Upper lobe of left lung (tissue), 6 donors: Measurements from ENCODE around the gene DGKG. TPM values are rescaled to one million over a fixed set of nuclear protein-coding genes. Genes with fewer than 3 reads are reported as not detected.

Experiments
- ATAC-seq, 2 donors: fragments of 200-7000 bp; cut with Tn5 transposase; one replicate each; pipeline ENCODE4 v1.9.1; 2022; ENCODE audit warnings: mild to moderate bottlenecking in 2 of 2, moderate library complexity in 2 of 2; ENCODE audit not compliant: low FRiP score in 2 of 2
- DNase-seq, 2 donors: peaks; one replicate each; pipeline ENCODE4 v3.0.0-alpha.2; 2019 to 2020
- H3K27ac ChIP-seq, 4 donors: fragments of 200-600 bp; sonication (generic); one replicate each; pipeline ENCODE4 v1.5.1; 2016 to 2019
- H3K27me3 ChIP-seq, 4 donors: fragments of 200-600 bp; sonication (generic); one replicate each; pipeline ENCODE4 v1.5.1; 2017 to 2019
- H3K36me3 ChIP-seq, 4 donors: fragments of 200-600 bp; sonication (generic); one replicate each; pipeline ENCODE4 v1.5.1; 2016 to 2019
- H3K4me1 ChIP-seq, 4 donors: fragments of 200-600 bp; sonication (generic); one replicate each; pipeline ENCODE4 v1.5.1; 2018 to 2019
- H3K4me3 ChIP-seq, 4 donors: fragments of 200-600 bp; sonication (generic); one replicate each; pipeline ENCODE4 v1.5.1; 2017 to 2019; ENCODE audit warnings: mild to moderate bottlenecking in 2 of 4, moderate library complexity in 1 of 4
- H3K9me3 ChIP-seq, 4 donors: fragments of 200-600 bp; sonication (generic); one replicate each; pipeline ENCODE4 v1.5.1; 2018 to 2019
- CTCF ChIP-seq, 6 experiments: fragments of 450-650 bp in 4 of 6; fragments of 200-600 bp in 2 of 6; sonication (generic) in 2 of 6; IDR thresholded peaks; one replicate each; pipeline ENCODE4 v1.5.1; 2016 to 2019; ENCODE audit warnings: antibody characterized with exemption in 6 of 6
- EP300 ChIP-seq, 4 donors: sonication (generic); formaldehyde crosslinking; IDR thresholded peaks; one replicate each; pipeline ENCODE4 v1.5.1; 2017; ENCODE audit warnings: antibody characterized with exemption in 4 of 4, control low read depth in 2 of 4
- POLR2A ChIP-seq, 4 donors: fragments of 450-650 bp; IDR thresholded peaks; one replicate each; pipeline ENCODE4 v1.5.1; 2016 to 2017; ENCODE audit warnings: antibody characterized with exemption in 4 of 4, mild to moderate bottlenecking in 2 of 4
- POLR2AphosphoS5 ChIP-seq, 2 donors: sonication (generic); formaldehyde crosslinking; IDR thresholded peaks; one replicate each; pipeline ENCODE4 v1.5.1; 2017; ENCODE audit warnings: antibody characterized with exemption in 2 of 2
- WGBS, 2 donors: methylation state at CpG; one replicate each; pipeline ENCODE4 v1.1.5; 2017 to 2018; 5-methylcytosine and 5-hydroxymethylcytosine counted together
- total RNA-seq, 6 donors: library from RNA; depleted of rRNA in 4 of 6; stranded (reverse); fragments of >200 nt in 4 of 6; gene quantifications; one replicate each; pipeline versions ENCODE4 v1.1.0 to v1.2.1, GENCODE V29; 2016 to 2021
- donor health status: DM: no; HTN: no; CAD: no; lungs with moderate emphysema.
- donor health status: DM: no; HTN: yes; CAD: no; lungs with severe emphysema.

Gene DGKG
- total RNA-seq, 6 donors from 2014 or later: 4.4 to 32.5 (median 6.5) TPM

GRCh38 chr3:186286114-186286513, 75.9 kb downstream of the DGKG start:
- no peaks in the 10 kb centered on the region for H3K36me3 ChIP-seq
- no peak overlapping the region for H3K4me3 ChIP-seq
- TF ChIP-seq POLR2AphosphoS5 (IDR thresholded peaks at IDR 0.05) (no peak), CTCF (IDR thresholded peaks at IDR 0.05) (no peak), EP300 (IDR thresholded peaks at IDR 0.05) (no peak), POLR2A (IDR thresholded peaks at IDR 0.05) (no peak)

GRCh38 chr3:186284661-186285060, 77.4 kb downstream of the DGKG start:
- TF ChIP-seq POLR2A (IDR thresholded peaks at IDR 0.05) (no peak), EP300 (IDR thresholded peaks at IDR 0.05) (no peak), POLR2AphosphoS5 (IDR thresholded peaks at IDR 0.05) (no peak), CTCF (IDR thresholded peaks at IDR 0.05) (no peak)
- no peaks in the 10 kb centered on the region for H3K9me3 ChIP-seq
- H3K27me3 ChIP-seq: no peaks in the 10 kb centered on the region
- no peak overlapping the region for H3K27ac ChIP-seq
- H3K36me3 ChIP-seq: no peaks in the 10 kb centered on the region
- H3K4me3 ChIP-seq: no peak overlapping the region
- H3K4me1 ChIP-seq: no peaks in the 10 kb centered on the region
- WGBS, 2 donors: 87 to 92% methylated on average over 6 of the region's 6 CpGs
- DNase-seq (no peak), ATAC-seq (no peak)

More at GRCh38 chr3:186286114-186286513, 75.9 kb downstream of the DGKG start:
- H3K27me3 ChIP-seq: no peaks in the 10 kb centered on the region
- no peaks in the 10 kb centered on the region for H3K4me1 ChIP-seq
- DNase-seq: no peak
- no peak for ATAC-seq
- H3K27ac ChIP-seq: no peak overlapping the region
- 88 to 90% methylated on average over 5 of the region's 5 CpGs for WGBS, 2 donors
- H3K9me3 ChIP-seq: no peaks in the 10 kb centered on the region

GRCh38 chr3:186284349-186284652, 77.7 kb downstream of the DGKG start:
- no peaks in the 10 kb centered on the region for H3K36me3 ChIP-seq
- DNase-seq (no peak), ATAC-seq (no peak)
- WGBS, 2 donors: 91 to 96% methylated on average over 8 of the region's 8 CpGs
- no peak overlapping the region for H3K4me3 ChIP-seq
- TF ChIP-seq CTCF (IDR thresholded peaks at IDR 0.05) (no peak), POLR2AphosphoS5 (IDR thresholded peaks at IDR 0.05) (no peak), EP300 (IDR thresholded peaks at IDR 0.05) (no peak), POLR2A (IDR thresholded peaks at IDR 0.05) (no peak)
- H3K4me1 ChIP-seq: no peaks in the 10 kb centered on the region
- H3K27me3 ChIP-seq: no peaks in the 10 kb centered on the region
- no peaks in the 10 kb centered on the region for H3K9me3 ChIP-seq
- H3K27ac ChIP-seq: no peak overlapping the region

- no peaks in the 10 kb centered on the region for H3K9me3 ChIP-seq
- ATAC-seq: no peak
- no peaks in the 10 kb centered on the region for H3K36me3 ChIP-seq
- TF ChIP-seq POLR2A (IDR thresholded peaks at IDR 0.05) (no peak), POLR2AphosphoS5 (IDR thresholded peaks at IDR 0.05) (no peak), EP300 (IDR thresholded peaks at IDR 0.05) (no peak), CTCF (IDR thresholded peaks at IDR 0.05) (no peak)
- DNase-seq: no peak
- 83 to 85% methylated on average over 6 of the region's 6 CpGs for WGBS, 2 donors
- H3K4me3 ChIP-seq: no peak overlapping the region
- no peak overlapping the region for H3K27ac ChIP-seq
- no peaks in the 10 kb centered on the region for H3K4me1 ChIP-seq
- no peaks in the 10 kb centered on the region for H3K27me3 ChIP-seq
Observed at GRCh38 chr3:186283651-186284348, 78.2 kb downstream of the DGKG start.

GRCh38 chr3:186283096-186283495, 78.9 kb downstream of the DGKG start:
- Histone ChIP-seq H3K36me3 (no peaks in the 10 kb centered on the region), H3K27me3 (no peaks in the 10 kb centered on the region), H3K9me3 (no peaks in the 10 kb centered on the region), H3K4me3 (no peak overlapping the region), H3K27ac (no peak overlapping the region), H3K4me1 (no peaks in the 10 kb centered on the region)
- ATAC-seq: no peak
- no peak for DNase-seq
- 79 to 82% methylated on average over 8 of the region's 8 CpGs for WGBS, 2 donors
- TF ChIP-seq POLR2A (IDR thresholded peaks at IDR 0.05) (no peak), POLR2AphosphoS5 (IDR thresholded peaks at IDR 0.05) (no peak), EP300 (IDR thresholded peaks at IDR 0.05) (no peak), CTCF (IDR thresholded peaks at IDR 0.05) (no peak)
